Hematopoietic multipotent progenitor cell treated with erythropoietin and hydrocortisone succinate and interleukin-3 and kit ligand, for 17 days (in vitro differentiated cells): ENCODE results near the gene LRMDA.

Experiments used
- DNase-seq: peaks from one replicate; pipeline ENCODE4 v3.0.0-alpha.2; 2015; ENCODE audit warnings: low spot score

LRMDA gene

GRCh38 chr10:75875740-75876139 is 444.3 kb downstream of the LRMDA start:
- no peak for DNase-seq

GRCh38 chr10:75876710-75877109 is 445.3 kb downstream of the LRMDA start:
- DNase-seq: no peak

GRCh38 chr10:75877877-75878276 is 446.5 kb downstream of the LRMDA start:
- no peak for DNase-seq

GRCh38 chr10:75878586-75878985 is 447.2 kb downstream of the LRMDA start:
- no peak for DNase-seq

GRCh38 chr10:75880031-75880775 is 448.8 kb downstream of the LRMDA start:
- DNase-seq: no peak

- no peak for DNase-seq
These were observed 452.0 kb downstream of the LRMDA start for GRCh38 chr10:75883081-75884072.

- DNase-seq: no peak
These were observed 453.4 kb downstream of the LRMDA start for GRCh38 chr10:75884808-75885207.

GRCh38 chr10:75887369-75887768 is 455.9 kb downstream of the LRMDA start:
- DNase-seq: no peak

- DNase-seq: no peak
These were observed 456.7 kb downstream of the LRMDA start for GRCh38 chr10:75887992-75888680.

- DNase-seq: no peak
These were observed 457.6 kb downstream of the LRMDA start for GRCh38 chr10:75889051-75889450.

GRCh38 chr10:75894761-75895160 is 463.3 kb downstream of the LRMDA start:
- no peak for DNase-seq

GRCh38 chr10:75895259-75895658 is 463.8 kb downstream of the LRMDA start:
- DNase-seq: no peak

GRCh38 chr10:75899816-75900390 is 468.5 kb downstream of the LRMDA start:
- DNase-seq: no peak

GRCh38 chr10:75902816-75903215 is 471.4 kb downstream of the LRMDA start:
- DNase-seq: no peak

GRCh38 chr10:75904499-75905283 is 473.3 kb downstream of the LRMDA start:
- DNase-seq: no peak

GRCh38 chr10:75905490-75905889 is 474.1 kb downstream of the LRMDA start:
- DNase-seq: no peak

- no peak for DNase-seq
These were observed 478.6 kb downstream of the LRMDA start for GRCh38 chr10:75910032-75910431.

GRCh38 chr10:75911426-75911825 is 480.0 kb downstream of the LRMDA start:
- no peak for DNase-seq

- no peak for DNase-seq
These were observed 485.5 kb downstream of the LRMDA start for GRCh38 chr10:75916906-75917305.

GRCh38 chr10:75919913-75920312 is 488.5 kb downstream of the LRMDA start:
- DNase-seq: no peak

- no peak for DNase-seq
These were observed 491.0 kb downstream of the LRMDA start for GRCh38 chr10:75922435-75922834.
